ENCODE results near the gene ASAP3. TPM values are rescaled to one million over a fixed set of nuclear protein-coding genes. Genes with fewer than 3 reads are reported as not detected.

Gene ASAP3
- total and polyA plus RNA-seq, 2 of the 13 experiments (the other 11 are each of a cell fraction or from before 2014, with no cell fraction given), result 32.6 to 37.0 TPM

DNA sequence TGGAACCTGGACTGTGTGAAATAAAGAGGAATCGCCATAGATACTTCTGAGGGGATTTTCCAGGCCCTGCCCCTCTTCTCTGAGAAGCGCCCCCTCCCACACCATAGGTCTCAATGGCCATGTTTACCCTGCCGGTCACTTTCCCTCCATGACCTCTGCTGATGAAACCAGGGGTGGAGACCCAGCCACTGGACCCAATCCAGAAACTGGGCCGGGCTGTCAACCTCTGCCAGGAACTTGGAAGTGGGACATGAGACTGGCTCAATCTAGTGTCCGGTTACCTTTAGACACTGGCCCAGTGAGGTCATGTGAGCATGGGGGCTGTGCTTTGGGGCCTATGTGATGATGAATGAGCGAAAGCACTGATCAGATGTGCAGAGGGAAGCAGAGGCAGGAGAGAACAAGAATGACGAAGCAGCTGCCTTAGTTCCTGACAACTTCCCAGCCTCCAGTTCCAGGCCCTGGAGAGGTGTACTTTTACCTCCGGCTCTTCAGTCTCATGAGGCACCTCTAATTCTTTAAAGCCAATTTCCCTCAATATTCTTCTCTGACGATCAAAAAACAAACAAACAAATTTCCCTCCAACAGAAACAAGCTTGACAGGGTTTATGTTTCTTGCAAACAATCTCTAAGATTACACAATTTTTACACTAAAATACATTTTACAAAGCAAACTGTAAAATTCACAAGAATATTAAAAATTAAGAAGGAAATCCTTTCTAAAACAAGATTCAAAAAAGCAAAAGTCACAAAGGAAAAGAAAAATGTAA, 4.9 kb downstream of the ASAP3 start:
- WGBS (ENCODE audit: low lambda C conversion rate), result 1% methylated on average over 9 of the region's 9 CpGs
- TSS peak; percentile 98 for BruUV-seq (replicated peaks)
- ATAC-seq (peak; percentile 90), FAIRE-seq (peak; percentile 98), DNase-seq (ENCODE audit: low spot score) (peak; percentile 97)
- intact Hi-C loops (cut with micrococcal nuclease; ENCODE audit: unreplicated experiment), result no loop called here
- Histone ChIP-seq H3K27ac (ENCODE audit: extremely low read length, insufficient read depth, low read length) (peak overlapping the region; percentile 74), H3K79me2 (ENCODE audit: insufficient read depth, low read length) (peaks cover 63% of the 10 kb centered on the region), H4K20me1 (ENCODE audit: insufficient read depth, low read length) (no peaks in the 10 kb centered on the region), H3K9me3 (ENCODE audit: low read length) (no peaks in the 10 kb centered on the region), H3K36me3 (replicated peaks in 1 of 2; ENCODE audit: control insufficient read depth in 1 of 2, insufficient read depth in 2 of 2, low read length in 2 of 2) (no peaks in the 10 kb centered on the region; a peak in 1 of 5 replicates), H2AFZ (ENCODE audit: low read length) (no peak overlapping the region), H3K27me3 (ENCODE audit: control insufficient read depth in 1 of 2, insufficient read depth in 2 of 2, low read length in 2 of 2) (no peaks in the 10 kb centered on the region), H3K4me2 (ENCODE audit: low read depth, low read length) (peak overlapping the region; percentile 60), H3K4me1 (ENCODE audit: insufficient read depth, low read length) (peaks cover 75% of the 10 kb centered on the region), H3K9ac (ENCODE audit: insufficient read depth, low read depth, low read length) (peak overlapping the region; percentile 45), H3K4me3 (replicated peaks in 1 of 3; ENCODE audit: insufficient read depth in 1 of 3, low read depth in 2 of 3, low read length in 3 of 3) (peak overlapping the region in 2 of 3 experiments; percentile 32 to 40; a peak in 3 of 6 replicates)
- CTCF ChIA-PET (ENCODE audit: low intra/inter-chr PET ratio, low total read pairs), result no interaction called here
- POLR2A ChIA-PET, result interaction anchor here (1.0 to 1.7 kb wide), 2 partner anchors 18 to 111 kb away, joined by 4 to 6 read pairs; no protein-coding TSS in a partner anchor
- in situ Hi-C loops (cut with HindIII; ENCODE audit: extremely low pct_ligation_motif_present, low pct_unique_long_range_greater_than_20kb), result no loop called here
- TF ChIP-seq, protein P1, sequence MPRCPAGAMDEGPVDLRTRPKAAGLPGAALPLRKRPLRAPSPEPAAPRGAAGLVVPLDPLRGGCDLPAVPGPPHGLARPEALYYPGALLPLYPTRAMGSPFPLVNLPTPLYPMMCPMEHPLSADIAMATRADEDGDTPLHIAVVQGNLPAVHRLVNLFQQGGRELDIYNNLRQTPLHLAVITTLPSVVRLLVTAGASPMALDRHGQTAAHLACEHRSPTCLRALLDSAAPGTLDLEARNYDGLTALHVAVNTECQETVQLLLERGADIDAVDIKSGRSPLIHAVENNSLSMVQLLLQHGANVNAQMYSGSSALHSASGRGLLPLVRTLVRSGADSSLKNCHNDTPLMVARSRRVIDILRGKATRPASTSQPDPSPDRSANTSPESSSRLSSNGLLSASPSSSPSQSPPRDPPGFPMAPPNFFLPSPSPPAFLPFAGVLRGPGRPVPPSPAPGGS (CRISPR knock-in tag; IDR thresholded peaks at IDR 0.05), result no peak
- no peak for TF ChIP-seq ISL2 (CRISPR knock-in tag; IDR thresholded peaks at IDR 0.05)
- peak; percentile 98 for TF ChIP-seq PHF21A (CRISPR knock-in tag; IDR thresholded peaks at IDR 0.05)
- peak; percentile 68 for TF ChIP-seq ARNTL (CRISPR knock-in tag; IDR thresholded peaks at IDR 0.05)
- TF ChIP-seq, protein P2, sequence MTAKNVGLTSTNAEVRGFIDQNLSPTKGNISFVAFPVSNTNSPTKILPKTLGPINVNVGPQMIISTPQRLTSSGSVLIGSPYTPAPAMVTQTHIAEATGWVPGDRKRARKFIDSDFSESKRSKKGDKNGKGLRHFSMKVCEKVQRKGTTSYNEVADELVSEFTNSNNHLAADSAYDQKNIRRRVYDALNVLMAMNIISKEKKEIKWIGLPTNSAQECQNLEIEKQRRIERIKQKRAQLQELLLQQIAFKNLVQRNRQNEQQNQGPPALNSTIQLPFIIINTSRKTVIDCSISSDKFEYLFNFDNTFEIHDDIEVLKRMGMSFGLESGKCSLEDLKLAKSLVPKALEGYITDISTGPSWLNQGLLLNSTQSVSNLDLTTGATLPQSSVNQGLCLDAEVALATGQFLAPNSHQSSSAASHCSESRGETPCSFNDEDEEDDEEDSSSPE (CRISPR knock-in tag; IDR thresholded peaks at IDR 0.05), result peak; percentile 69
- TF ChIP-seq ZNF598 (CRISPR knock-in tag; IDR thresholded peaks at IDR 0.05; ENCODE audit: borderline replicate concordance), result no peak
- TF ChIP-seq ZSCAN12 (CRISPR knock-in tag; IDR thresholded peaks at IDR 0.05), result no peak
- TF ChIP-seq ZNF354B (CRISPR knock-in tag; IDR thresholded peaks at IDR 0.05), result no peak
- TF ChIP-seq TBP (CRISPR knock-in tag; IDR thresholded peaks at IDR 0.05), result no peak
- TF ChIP-seq, protein P3, sequence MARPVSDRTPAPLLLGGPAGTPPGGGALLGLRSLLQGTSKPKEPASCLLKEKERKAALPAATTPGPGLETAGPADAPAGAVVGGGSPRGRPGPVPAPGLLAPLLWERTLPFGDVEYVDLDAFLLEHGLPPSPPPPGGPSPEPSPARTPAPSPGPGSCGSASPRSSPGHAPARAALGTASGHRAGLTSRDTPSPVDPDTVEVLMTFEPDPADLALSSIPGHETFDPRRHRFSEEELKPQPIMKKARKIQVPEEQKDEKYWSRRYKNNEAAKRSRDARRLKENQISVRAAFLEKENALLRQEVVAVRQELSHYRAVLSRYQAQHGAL (CRISPR knock-in tag; IDR thresholded peaks at IDR 0.05; ENCODE audit: not compliant biosample characterization), result no peak
- TF ChIP-seq, protein P4, sequence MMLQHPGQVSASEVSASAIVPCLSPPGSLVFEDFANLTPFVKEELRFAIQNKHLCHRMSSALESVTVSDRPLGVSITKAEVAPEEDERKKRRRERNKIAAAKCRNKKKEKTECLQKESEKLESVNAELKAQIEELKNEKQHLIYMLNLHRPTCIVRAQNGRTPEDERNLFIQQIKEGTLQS (CRISPR knock-in tag; IDR thresholded peaks at IDR 0.05), result peak; percentile 89
- TF ChIP-seq, protein P5, sequence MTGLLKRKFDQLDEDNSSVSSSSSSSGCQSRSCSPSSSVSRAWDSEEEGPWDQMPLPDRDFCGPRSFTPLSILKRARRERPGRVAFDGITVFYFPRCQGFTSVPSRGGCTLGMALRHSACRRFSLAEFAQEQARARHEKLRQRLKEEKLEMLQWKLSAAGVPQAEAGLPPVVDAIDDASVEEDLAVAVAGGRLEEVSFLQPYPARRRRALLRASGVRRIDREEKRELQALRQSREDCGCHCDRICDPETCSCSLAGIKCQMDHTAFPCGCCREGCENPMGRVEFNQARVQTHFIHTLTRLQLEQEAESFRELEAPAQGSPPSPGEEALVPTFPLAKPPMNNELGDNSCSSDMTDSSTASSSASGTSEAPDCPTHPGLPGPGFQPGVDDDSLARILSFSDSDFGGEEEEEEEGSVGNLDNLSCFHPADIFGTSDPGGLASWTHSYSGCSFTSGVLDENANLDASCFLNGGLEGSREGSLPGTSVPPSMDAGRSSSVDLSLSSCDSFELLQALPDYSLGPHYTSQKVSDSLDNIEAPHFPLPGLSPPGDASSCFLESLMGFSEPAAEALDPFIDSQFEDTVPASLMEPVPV (CRISPR knock-in tag; IDR thresholded peaks at IDR 0.05), result 0 out of 2 replicates have a peak, but pooled peaks have one; percentile 41
- TF ChIP-seq, protein P6, sequence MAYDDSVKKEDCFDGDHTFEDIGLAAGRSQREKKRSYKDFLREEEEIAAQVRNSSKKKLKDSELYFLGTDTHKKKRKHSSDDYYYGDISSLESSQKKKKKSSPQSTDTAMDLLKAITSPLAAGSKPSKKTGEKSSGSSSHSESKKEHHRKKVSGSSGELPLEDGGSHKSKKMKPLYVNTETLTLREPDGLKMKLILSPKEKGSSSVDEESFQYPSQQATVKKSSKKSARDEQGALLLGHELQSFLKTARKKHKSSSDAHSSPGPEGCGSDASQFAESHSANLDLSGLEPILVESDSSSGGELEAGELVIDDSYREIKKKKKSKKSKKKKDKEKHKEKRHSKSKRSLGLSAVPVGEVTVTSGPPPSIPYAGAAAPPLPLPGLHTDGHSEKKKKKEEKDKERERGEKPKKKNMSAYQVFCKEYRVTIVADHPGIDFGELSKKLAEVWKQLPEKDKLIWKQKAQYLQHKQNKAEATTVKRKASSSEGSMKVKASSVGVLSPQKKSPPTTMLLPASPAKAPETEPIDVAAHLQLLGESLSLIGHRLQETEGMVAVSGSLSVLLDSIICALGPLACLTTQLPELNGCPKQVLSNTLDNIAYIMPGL (CRISPR knock-in tag; IDR thresholded peaks at IDR 0.05; ENCODE audit: borderline replicate concordance in 1 of 2, low read depth in 1 of 2), result peak; percentile 19 to 49; a peak in 2 of 4 replicates
- TF ChIP-seq, protein P7, sequence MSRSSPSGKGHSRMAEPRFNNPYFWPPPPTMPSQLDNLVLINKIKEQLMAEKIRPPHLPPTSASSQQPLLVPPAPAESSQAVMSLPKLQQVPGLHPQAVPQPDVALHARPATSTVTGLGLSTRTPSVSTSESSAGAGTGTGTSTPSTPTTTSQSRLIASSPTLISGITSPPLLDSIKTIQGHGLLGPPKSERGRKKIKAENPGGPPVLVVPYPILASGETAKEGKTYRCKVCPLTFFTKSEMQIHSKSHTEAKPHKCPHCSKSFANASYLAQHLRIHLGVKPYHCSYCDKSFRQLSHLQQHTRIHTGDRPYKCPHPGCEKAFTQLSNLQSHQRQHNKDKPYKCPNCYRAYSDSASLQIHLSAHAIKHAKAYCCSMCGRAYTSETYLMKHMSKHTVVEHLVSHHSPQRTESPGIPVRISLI (CRISPR knock-in tag; IDR thresholded peaks at IDR 0.05; ENCODE audit: borderline replicate concordance), result no peak

Data from HepG2 (cell line).